Mucosa of gallbladder (tissue), 1 donor: ENCODE results near the gene FBXO11. TPM values are rescaled to one million over a fixed set of nuclear protein-coding genes. Genes with fewer than 3 reads are reported as not detected.

Experiments
- DNase-seq: peaks from one replicate; pipeline ENCODE4 v3.0.0-alpha.2; 2020; ENCODE audit warnings: low spot score
- total RNA-seq: library from RNA; stranded (reverse); gene quantifications from one replicate; pipeline ENCODE4 v1.2.1, GENCODE V29; 2021
- donor health status: DM: no; HTN: no; CAD: no.

FBXO11 gene
- total RNA-seq, 1 donor from 2014 or later, result 58.2 TPM

DNA sequence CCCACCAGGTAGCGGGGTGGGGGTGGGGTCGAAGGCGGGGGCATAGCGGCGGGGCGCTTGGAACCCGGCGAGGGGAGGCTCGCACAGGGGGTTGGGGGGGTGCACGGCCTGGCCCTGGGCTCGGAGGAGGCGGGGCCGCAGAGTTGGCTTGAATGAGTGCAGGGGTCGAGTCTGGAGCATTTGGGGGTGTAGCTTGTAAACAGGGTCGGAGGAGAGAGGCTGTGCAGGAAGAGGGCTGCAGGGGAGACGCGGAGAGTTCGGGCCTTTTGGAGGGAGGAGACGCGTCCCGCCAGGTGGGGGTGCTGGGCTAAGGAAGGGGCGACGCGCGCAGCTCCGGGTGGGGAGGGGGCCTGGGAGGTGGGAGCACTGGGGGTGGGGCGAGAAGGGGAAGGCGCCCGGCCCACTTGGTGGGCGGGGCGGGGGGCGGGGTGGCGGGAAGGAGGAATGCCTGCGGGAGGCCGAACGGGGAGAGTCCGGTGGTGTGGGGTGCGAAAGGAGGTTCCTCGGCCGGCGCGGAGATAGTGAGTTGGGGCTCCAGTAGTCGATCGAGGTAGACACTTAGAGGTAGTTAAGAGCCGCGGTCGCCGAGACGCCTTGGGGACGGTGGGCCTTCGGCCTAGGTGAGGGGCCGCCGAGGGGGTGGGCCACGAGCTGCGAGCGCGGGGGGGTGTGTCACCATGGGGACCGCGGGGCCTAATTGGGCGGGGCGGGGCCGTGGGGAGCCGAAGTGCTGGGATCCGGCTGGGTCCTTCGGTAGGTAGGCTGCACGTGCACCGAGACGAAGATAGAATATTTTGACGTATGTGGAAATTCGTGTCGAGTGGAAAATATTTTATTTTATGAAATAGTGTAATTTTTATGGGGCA is 122.6 kb downstream of the FBXO11 start:
- peak; percentile 29 for DNase-seq

DNA sequence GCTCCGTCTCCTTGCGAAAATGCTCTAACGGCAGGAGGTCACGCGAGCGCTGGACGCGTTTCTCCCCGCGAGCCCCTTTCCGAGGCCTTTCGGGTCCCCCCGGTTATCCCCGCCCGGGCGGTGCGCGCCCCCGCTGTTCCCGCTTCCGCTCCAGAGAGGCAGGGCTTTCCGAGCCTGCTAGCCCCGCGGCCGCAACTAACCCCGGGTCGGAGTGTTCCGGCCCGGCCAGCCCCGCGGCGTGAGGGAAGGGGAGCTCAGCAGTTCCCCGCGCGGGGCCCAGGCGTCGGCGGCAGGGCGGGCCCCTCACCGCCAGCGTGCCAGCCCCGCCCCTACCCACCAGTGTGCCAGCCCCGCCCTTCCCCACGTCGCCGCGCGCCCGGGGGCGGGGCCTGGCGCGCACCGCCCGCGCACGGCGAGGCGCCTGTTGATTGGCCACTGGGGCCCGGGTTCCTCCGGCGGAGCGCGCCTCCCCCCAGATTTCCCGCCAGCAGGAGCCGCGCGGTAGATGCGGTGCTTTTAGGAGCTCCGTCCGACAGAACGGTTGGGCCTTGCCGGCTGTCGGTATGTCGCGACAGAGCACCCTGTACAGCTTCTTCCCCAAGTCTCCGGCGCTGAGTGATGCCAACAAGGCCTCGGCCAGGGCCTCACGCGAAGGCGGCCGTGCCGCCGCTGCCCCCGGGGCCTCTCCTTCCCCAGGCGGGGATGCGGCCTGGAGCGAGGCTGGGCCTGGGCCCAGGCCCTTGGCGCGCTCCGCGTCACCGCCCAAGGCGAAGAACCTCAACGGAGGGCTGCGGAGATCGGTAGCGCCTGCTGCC is 123.4 kb downstream of the FBXO11 start, which contains the start of gene MSH6:
Gene MSH6, plus strand, starts transcription at position 475 of the 815 bp plus-strand sequence. Its CDS starts 89 bp downstream, at position 564.
- DNase-seq, result peak; percentile 87

DNA sequence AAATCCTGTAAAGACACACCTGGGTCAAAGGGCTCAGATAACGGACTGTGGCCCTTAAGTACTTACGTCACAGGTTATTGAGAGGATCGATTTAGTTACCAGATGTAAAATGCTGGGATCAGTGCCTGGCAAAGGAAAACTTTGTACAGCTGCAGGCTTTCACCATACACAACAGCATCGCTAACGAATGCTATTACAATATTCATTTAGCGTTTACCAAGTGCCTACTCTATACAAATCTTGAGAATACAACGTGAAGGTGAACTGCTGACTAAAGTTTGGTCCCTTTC is 124.0 kb downstream of the FBXO11 start:
- no peak for DNase-seq

DNA sequence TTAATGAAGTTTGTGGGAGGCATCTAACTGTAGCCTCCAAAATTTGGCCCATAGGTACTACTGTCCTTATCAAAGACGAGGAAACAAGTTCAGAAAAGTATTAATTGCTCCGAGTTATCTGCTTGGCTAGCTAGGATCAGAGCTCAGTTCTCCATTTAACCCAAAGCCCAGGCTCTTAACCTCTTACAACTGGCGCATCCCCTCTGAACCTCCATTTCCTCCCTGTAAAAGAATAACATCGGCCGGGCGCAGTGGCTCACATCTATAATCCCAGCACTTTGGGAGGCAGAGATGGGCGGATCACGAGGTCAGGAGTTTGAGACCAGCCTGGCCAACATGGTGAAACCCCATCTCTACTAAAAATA is 126.9 kb downstream of the FBXO11 start:
- DNase-seq, result no peak

DNA sequence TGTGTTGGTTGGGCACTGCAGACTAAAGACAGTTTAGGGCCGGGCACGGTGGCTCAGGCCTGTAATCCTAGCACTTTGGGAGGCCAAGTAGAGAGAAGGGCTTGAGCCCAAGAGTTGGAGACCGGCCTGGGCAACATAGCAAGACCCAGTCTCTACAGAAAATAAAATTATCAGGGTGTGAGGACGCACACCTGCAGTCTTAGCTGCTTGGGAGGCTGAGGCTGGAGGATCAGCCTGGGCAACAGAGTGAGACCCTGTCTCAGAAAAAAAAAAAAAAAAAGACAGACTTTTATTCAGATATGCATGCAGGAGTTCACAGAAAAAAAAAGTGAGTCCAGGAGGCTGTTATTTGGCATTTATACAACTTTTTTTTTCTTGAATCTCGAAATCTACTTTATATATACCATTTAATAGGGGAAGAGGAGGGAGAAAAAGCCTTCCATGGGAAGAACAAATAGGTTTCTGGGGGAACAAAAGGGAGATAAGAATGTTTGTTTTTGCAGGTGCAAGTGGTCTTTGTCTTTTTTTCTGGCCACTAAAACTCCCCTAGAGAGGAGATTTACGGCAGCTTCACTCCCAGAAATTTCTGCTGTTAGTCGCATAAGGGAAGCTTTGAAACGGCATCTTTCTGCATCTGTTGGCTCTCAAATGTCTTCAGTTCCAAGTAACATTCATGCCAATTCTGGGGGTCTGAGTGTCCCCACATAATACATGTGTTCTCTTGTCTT is 127.4 kb downstream of the FBXO11 start:
- DNase-seq, result no peak

DNA sequence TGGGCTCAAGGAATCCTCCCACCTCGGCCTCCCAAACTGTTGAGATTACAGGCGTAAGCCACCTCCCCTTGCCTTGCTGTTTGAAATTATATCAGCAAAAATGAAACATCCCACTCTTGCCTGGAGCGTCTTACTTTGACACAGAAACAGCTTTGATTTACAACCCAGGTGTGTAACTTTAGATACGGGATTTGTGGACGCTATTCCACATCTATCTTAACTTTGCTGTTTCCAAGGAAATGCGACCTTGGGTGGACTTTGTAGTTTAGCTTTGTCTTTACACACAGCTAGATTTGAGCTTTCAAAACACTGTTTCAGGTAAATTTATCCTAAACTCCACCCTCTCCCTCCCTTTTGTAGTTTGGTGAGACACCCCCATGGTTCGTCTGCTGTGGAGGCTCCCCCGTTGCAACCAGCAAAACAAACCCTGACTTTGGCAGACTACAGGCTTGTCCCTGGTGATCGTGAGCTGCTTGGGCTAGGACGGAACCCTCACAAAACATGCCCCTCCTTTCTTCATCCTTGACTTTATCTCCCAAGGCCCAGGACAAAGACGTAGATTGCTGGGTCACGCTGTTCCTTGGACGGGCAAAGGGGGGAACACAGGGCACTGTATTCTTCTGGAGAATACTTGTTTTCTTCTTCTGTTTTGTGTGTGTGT is 128.9 kb downstream of the FBXO11 start:
- no peak for DNase-seq

DNA sequence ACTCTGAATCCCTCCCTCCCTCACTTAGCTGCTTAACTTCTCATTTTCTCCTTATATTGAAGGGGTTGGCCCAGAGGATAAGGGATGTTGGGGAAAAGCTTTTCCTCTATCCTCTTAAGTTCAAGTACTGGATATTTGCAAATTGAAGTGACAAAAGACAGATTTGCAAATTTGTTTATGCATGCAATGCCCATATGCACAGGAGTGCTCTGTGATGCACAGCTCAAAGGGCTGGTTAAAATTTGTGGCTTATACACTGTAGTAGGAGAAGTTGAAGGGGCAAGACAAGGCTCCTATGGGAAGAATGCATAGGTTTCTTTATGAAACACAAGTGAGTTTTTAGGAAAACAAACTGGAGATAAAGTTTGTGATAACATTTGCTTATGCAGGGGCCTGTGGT is 131.7 kb downstream of the FBXO11 start:
- no peak for DNase-seq

DNA sequence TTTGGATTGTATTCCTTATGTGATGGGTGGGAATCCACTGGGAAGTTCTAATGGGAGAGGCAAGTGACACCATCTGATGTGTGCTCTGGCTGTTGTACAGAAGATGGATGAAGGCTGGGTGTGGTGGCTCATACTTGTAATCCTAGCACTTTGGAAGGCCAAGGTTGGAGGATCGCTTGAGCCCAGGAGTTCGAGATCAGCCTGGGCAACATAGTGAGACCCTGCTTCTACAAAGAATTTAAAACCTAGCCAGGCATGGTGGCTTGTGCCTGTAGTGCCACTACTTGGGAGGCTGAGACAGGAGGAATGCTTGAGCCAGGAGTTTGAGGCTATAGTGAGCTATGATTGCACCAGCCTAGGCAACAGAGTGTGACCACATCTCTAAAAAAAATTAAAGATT is 134.0 kb downstream of the FBXO11 start:
- no peak for DNase-seq

DNA sequence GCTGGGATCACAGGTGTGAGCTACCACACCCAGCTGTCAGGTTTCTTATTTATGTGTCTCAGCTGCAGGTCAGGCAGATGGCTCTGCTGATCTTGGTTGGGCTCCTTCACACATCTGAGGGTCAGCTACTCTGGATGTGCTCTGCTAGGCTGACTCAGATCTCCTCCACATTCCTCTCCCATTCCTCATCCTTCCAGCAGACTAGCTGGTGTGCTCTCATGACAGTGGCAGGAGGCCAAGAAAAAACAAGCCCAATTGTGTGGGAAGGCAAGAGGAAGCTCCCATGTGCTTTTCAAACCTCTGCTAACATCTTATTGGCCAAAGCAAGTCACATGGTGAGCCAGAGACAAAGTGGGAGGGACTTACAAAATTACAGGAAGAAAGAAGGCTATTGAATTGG is 135.1 kb downstream of the FBXO11 start:
- no peak for DNase-seq

DNA sequence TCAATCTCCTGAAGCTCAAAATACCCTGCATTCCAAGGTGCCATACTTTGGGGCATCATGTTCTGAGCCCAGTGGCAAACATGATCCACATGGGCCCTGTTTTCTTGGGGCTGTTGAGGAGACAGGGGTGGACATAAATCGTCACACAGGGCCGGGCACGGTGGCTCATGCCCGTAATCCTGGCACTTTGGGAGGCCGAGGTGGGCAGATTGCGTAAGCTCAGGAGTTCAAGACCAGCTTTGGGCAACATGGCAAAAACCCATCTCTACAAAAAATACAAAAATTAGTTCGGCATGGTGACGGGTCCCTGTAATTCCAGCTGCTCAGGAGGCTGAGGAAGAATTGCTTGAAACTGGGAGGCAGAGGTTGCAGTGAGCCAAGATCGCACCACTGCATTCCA is 137.0 kb downstream of the FBXO11 start:
- DNase-seq, result no peak

DNA sequence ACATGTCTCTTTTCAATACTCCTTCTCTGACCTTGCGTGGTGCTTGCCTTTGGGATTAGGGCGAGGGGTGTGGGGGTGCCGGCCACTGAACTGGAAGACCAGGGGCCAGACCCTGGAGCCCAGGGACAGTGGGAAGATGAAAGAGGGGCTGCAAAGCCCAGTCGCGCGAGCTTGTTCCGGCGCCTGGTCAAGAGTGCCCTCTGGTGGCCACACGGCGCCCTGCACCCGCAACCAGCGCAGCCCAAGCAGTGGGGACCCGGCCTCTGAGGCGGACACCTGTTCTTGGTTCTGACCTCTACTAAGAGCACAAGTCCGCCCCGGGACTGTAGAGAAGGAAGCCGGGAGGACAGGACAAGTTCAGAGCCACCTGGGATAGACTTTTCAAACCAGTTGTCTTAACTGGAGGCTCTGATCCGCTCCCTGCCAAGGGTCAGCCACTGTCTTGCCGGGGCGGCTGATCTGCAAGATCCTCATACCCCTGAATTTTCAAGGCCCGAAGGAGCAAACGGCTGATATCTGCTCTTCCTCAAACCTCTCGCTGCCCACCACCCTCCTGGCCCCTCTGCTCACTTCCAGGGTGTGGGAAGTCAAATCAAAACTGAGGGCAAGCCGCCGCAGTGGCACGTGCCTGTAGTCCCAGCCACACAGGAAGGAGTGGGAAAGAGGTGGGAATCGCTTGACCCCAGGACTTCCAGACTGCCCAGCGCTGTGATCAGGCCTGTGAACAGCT is 138.3 kb downstream of the FBXO11 start:
- peak; percentile 45 for DNase-seq

DNA sequence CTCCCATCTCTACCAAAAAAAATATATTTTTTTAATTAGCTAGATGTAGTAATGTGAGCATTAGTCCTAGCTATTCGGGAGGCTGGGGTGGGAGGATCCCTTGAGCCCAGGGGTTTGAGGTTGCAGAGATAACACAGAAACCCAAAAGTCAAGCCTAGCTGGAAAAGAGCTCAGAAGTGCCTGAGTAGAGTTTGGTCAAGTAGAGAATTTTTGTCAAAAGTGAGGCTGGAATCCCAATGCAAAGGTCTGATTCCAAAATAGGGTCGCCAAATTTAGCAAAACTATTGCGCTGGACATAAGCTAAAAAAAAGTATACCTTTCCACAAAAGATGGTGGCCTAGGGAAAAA is 138.8 kb downstream of the FBXO11 start:
- DNase-seq, result no peak

DNA sequence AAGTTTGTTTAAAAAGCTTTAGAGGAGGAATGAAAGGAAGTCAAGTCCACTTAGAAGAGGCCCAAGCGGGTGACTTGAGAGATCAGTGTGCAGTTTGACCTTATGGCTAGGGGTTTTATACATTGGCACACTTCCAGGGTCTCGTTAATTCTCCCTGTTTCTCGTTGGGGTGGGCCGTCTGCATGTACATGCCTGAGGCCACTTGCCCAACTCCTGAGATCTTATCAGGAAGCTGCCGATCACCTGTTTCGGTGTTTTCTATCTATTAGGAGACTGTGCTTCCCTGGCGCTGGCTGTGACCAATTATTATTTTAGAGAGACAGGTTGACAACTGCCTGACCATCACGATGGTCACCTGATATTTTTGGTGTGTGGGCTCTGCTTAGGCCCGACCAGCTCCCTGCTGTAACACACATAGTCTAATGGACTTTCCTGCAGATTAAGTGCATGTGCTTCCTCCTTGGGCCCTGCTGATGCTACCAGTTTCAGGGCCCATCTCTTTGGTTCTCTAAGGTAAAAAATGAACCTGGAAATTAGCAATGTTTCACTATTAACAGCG is 154.4 kb downstream of the FBXO11 start:
- DNase-seq, result no peak

DNA sequence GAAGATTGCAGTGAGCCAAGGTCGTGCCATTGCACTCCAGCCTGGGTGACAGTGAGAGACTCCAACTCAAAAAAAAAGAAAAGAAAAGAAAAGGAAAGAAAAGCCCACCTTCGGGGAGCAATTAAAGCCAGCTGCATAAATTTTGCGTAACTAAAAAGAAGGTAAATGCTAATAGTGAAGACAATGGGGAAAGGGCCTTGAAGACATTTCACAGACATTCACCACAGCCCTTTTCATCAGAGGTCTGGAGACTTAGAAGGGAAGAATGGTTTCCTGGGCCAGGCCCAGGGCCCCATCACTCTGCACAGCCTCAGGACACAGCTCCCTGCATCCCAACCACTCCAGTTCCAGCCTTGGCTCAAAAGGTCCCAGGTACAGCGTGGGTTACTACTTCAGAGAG is 158.4 kb downstream of the FBXO11 start:
- DNase-seq, result no peak

DNA sequence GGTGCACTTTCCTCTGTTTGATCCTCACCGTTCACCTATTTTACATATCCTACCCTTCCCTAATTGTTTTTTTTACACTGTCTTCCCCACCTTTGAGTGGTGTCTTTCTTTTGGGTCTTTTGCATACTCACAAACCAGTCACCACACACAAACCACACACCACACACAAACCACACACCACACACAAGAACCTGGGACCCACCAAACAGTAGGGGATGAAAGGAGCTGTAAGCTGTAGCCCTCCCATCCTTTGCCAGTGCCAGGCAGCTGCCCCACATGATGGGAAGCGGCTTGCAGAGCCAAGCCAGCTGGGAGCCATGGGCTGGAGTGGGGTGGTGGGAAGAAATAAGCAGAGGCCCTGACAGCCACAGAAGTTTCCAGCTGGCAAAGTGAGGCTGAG is 162.2 kb downstream of the FBXO11 start:
- DNase-seq, result no peak

DNA sequence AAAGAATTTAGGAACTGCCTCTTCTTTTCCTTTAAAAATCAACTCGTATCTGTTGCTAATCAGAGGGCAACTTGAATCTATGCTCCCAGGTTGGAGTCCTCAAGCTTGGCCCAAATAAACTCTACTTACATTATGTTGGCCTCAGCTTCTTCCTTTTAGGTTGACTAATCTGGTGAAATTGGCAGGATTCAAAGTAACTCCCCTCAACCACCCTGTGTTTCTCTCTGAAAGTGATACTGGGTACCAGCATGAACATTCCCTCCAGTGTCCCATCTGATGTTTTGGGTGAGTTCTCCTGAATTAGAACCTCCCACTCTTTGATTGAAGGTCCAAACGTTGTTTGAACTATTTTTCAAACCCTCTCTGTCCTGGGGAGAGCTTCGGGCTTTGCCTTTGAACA is 164.7 kb downstream of the FBXO11 start:
- no peak for DNase-seq

DNA sequence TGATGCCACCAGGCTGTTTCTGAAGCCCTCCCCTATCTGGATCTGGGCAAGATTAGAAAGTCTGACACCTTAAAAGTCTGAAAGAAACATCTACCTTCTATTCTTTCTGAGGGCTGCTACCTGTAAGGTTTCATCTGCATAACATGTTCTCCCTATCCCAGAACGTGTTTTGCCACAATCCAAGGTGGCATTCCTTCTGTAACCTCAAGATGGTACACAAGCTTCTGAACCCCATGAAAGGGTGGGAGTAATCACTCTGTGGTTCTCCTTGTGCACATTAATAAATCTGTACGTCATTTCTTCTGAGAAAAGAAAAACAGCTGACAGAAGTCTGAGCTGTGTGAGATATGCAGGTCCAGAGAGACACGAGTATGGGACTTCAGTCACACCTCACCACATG is 165.2 kb downstream of the FBXO11 start:
- no peak for DNase-seq
